ENCODE data around the gene NMNAT3.

The NMNAT3 gene

DNA sequence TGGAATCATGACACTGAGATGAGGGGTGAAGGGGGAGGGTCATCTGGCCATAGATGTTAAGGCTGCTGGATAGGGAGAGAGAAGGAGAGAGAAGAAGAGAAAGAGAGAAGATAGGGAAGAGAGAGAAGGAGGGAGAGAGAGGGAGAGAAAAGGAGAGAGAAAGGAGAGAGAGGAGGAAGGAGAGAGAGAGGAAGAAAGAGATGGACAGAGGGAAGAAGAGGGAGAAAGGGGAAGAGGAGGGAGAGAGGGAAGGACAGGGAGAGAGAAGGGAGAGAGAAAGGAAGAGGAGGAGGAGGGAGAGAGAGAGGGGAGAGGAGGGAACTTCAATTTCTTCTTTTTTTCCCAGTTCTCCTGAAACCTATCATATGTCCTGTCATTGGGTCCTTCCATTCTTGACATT is 123.1 kb downstream of the NMNAT3 start:
- DNase-seq (ENCODE audit: low read depth), result no peak
- no peak for TF ChIP-seq CTCF (IDR thresholded peaks at IDR 0.05; ENCODE audit: low read depth, low read length, missing control alignments)
- in situ Hi-C loops (cut with HindIII; ENCODE audit: low sequenced_read_pairs), result no loop called here
- H3K4me3 ChIP-seq (ENCODE audit: low read depth, low read length), result no peak overlapping the region

GRCh38 chr3:139552632-139553365 is 125.0 kb downstream of the NMNAT3 start:
- H3K4me3 ChIP-seq (ENCODE audit: low read depth, low read length), result no peak overlapping the region
- TF ChIP-seq CTCF (IDR thresholded peaks at IDR 0.05; ENCODE audit: low read depth, low read length, missing control alignments), result no peak
- no peak for DNase-seq (ENCODE audit: low read depth)
- in situ Hi-C loops (cut with HindIII; ENCODE audit: low sequenced_read_pairs), result no loop called here

DNA sequence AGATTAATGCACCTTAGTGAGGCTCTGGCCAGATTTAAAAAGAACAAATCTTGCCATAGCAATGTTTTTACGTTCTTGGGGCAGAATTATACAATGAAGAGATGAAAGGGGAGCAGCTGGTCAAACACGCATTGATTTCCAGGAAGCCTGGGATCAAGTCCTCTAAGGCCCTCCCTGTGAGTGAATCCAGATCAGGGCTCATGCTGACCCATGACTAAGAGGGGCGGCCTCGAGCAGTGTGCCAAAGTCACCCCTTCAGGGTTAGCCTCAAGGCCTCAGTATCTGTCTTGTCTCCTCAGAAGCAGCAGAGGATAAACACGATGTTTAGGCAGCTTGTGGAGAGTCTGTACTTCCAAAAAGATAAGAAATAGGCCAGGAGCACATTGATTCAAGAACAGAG is 129.0 kb downstream of the NMNAT3 start:
- in situ Hi-C loops (cut with HindIII; ENCODE audit: low sequenced_read_pairs), result no loop called here
- DNase-seq (ENCODE audit: low read depth), result no peak
- no peak overlapping the region for H3K4me3 ChIP-seq (ENCODE audit: low read depth, low read length)
- no peak for TF ChIP-seq CTCF (IDR thresholded peaks at IDR 0.05; ENCODE audit: low read depth, low read length, missing control alignments)

GRCh38 chr3:139547666-139548065 is 130.1 kb downstream of the NMNAT3 start:
- DNase-seq (ENCODE audit: low read depth), result no peak
- TF ChIP-seq CTCF (IDR thresholded peaks at IDR 0.05; ENCODE audit: low read depth, low read length, missing control alignments), result no peak
- no peak overlapping the region for H3K4me3 ChIP-seq (ENCODE audit: low read depth, low read length)
- in situ Hi-C loops (cut with HindIII; ENCODE audit: low sequenced_read_pairs), result no loop called here

DNA sequence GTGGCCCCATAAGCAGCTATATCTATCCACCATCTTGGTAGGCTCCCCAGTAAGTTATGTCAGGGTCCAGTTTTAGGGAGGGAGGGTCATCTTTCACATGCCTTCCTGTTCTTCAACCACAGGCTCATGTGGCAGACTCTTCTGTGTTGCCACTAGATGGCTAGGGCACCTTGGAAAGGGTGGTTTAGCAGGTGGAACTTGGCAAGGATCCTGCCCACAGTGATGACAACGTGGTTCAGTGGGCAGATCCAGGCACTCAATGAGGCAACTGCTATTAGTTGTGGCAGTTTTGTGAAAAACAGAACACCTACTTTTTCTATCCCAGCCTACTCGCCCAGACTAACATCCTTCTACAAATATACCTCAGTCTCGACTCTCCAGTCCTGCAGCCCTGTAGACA is 131.0 kb downstream of the NMNAT3 start:
- in situ Hi-C loops (cut with HindIII; ENCODE audit: low sequenced_read_pairs), result no loop called here
- DNase-seq (ENCODE audit: low read depth), result no peak
- TF ChIP-seq CTCF (IDR thresholded peaks at IDR 0.05; ENCODE audit: low read depth, low read length, missing control alignments), result no peak
- no peak overlapping the region for H3K4me3 ChIP-seq (ENCODE audit: low read depth, low read length)

GRCh38 chr3:139541532-139542288 is 136.1 kb downstream of the NMNAT3 start:
- H3K4me3 ChIP-seq (ENCODE audit: low read depth, low read length), result no peak overlapping the region
- TF ChIP-seq CTCF (IDR thresholded peaks at IDR 0.05; ENCODE audit: low read depth, low read length, missing control alignments), result peak; percentile 19
- in situ Hi-C loops (cut with HindIII; ENCODE audit: low sequenced_read_pairs), result no loop called here
- DNase-seq (ENCODE audit: low read depth), result no peak
